ENCODE measurements around the gene CEP85L.
"Not testable (repeated sequence)": the region's sequence is repeated elsewhere in the genome, so short reads cannot be mapped to it uniquely, and the experiment has no call there.

Gene CEP85L

GRCh38 chr6:118485601-118486550 is 165.5 kb downstream of the CEP85L start:
- no peak for DNase-seq

GRCh38 chr6:118476551-118476950 is 174.8 kb downstream of the CEP85L start:
- DNase-seq = no peak

DNA sequence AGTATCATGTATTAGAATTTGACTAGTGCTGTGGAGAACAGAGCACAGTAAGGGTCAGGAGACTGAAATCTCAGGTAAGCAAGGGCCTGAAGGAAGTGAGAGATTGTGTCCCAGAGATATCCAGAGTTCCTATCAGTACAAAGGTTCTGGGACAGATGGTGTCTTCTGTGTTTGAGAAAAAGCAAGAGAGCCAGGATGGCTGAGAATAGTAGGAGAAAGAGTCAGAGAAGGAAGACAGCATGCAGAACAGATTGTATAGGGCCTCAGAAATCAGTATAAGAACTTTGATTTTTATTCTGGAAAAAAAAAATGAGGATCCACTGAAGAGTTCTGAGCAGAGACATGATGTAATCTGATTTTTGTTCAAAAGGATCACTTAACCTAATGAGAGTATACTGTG is 178.1 kb downstream of the CEP85L start:
- DNase-seq = no peak

DNA sequence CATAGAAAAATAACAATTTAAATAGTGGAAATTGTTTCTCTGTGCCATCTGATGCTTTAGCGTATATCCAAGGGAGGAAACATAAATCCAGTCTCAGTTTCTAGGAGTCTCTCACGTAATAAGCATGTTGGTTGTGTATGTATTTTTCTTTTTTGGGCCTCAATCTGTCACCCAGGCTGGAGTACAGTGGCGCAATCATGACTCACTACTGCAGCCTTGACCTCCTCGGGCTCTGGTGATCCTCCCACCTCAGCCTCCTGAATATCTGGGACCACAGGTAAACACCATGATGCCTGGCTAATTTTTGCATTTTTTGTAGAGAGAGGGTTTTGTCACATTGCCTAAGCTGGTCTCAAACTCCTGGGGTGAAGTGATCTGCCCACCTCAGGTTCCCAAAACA is 181.9 kb downstream of the CEP85L start:
- DNase-seq = no peak

DNA sequence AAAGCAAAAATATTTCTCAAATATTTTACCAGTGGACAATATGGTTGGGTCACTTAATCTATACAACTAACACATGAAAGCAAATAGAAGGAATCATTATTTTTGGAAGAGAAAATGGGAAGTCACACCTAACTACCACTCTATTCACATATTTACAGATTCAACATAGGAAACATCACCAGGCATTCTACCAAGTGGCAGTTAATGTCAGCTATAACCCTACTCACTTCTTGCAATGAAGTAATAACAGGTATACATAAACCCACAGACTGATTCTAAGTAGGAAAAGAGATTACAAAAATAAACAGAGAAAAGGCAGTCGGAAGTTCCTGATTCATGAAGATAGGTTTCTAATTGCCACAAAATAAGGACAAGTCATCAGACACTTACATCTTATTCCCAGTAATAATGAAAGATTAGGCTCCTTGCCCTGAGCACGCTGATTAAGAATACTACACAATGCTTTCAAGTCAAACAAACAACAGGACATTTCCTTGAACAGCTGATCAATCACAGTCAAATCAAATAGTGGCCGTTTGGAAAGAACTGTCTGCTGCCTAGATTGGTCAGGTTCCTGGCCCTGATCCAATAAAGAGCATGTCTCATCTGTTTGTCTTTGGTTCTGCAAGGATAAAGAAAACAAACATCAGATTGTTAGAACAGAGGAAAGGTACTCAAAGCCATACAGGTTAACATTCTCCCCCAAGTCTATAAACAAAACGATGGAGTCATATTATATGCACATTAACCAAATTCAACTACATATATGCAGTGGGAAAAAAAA is 182.5 kb downstream of the CEP85L start:
- no peak for DNase-seq

GRCh38 chr6:118467181-118467580 is 184.2 kb downstream of the CEP85L start:
- no peak for DNase-seq

GRCh38 chr6:118464620-118465019 is 186.8 kb downstream of the CEP85L start:
- DNase-seq = no peak

- DNase-seq = no peak
These were observed 190.4 kb downstream of the CEP85L start for GRCh38 chr6:118460958-118461470.

DNA sequence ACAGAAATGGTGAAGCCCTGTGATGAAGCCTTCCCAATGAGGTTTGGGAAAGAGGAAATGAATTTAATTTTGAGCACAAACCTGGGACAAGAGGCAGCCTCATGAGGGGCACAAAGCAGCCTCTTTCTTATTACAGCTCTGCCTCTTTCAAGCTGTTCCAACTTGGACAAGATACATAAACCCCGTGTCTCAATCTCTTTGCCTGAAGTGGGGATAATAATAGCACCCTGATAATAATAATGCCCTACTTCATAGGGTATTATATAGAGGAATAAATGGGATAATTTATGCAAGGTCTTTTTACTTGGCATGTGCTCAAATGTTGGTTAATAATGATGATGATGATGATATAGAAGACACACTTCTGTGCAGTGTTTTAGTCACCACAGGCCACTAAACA is 194.4 kb downstream of the CEP85L start:
- no peak for DNase-seq

GRCh38 chr6:118451839-118452238 is 199.6 kb downstream of the CEP85L start:
- DNase-seq = no peak

DNA sequence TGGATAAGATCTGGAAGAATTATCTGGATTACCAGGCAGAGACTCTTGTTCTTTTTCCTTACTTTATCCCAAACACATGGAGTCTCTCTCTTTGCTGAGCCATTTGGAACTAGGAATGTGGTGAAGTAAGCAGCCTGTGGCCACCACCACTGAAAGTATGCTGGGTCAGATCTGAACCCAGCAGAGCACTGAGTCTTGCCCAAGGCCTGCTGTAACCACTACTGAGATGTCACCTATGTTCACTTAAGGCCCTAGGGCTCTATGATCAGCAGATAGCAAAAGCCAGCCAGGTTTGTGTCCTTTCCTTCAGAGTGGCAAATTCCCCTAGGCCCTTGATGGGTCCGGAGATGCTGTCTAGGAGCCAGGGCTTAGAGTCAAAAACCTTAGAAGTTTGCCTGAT is 206.6 kb downstream of the CEP85L start:
- DNase-seq = no peak

DNA sequence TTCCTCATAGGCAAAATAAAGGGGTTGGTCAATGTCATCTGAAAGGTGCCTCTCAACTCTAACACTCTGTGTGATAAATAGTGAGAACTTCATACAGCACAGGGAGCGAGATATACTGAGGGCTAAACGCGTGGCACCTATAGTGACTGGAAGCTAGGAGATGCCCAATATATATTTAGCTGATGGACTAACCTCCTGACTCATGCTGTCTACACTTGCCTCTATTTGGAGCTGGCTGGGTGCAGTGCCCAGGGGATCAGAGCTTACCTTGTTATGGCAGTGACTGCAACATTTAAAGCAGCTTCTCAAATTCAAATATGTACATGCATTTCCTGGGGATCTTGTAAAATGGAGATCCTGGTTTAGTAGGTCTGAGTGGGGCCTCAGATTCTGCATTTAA is 214.9 kb downstream of the CEP85L start:
- no peak for DNase-seq

DNA sequence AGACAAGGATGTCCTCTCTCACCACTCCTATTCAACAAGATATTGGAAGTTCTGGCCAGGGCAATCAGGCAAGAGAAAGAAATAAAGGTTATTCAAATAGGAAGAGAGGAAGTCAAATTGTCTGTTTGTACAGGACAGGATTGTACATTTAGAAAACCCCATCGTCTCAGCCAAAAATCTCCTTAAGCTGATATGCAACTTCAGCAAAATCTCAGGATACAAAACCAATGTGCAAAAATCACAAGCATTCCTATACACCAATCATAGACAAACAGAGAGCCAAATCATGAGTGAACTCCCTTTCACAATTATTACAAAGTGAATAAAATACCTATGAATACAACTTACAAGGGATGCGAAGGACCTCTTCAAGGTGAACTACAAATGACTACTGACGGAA is 217.2 kb downstream of the CEP85L start:
- not testable (repeated sequence) for DNase-seq

DNA sequence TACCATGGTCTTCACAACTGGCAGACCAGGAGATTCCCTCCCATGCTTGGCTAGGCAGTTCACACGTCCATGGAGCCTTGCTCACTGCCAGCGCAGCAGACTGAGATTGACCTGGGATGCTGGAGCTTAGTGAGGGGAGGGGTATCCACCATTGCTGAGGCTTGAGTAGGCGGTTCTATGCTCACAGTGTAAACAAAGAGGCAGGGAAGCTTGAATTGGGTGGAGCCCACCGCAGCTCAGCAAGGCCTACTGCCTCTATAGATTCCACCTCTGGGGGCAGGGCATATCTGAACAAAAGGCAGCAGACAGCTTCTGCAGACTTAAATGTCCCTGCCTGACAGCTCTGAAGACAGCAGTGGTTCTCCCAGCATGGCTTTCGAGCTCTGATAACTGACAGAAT is 230.1 kb downstream of the CEP85L start:
- not testable (repeated sequence) for DNase-seq

GRCh38 chr6:118419448-118420394 is 231.7 kb downstream of the CEP85L start:
- DNase-seq = no peak

All from CD4-positive, alpha-beta T cell treated with Interleukin-12 subunit alpha and Interleukin-12 subunit beta, for 1 hour (primary cell).